AG04450 (cell line): Measurements from ENCODE around the gene HOXA4. TPM values are rescaled to one million over a fixed set of nuclear protein-coding genes. Genes with fewer than 3 reads are reported as not detected.
A peak's percentile ranks its signal among the peaks of the same experiment; 100 is the strongest.

Source experiments
- CTCF ChIA-PET: fragments of 300-600, 350-600 bp; formaldehyde crosslinking; extraction: SDS; loops from one replicate; lab custom pipeline; 2022; ENCODE audit warnings: antibody characterized with exemption, inconsistent platforms; lab: Charles Lee
- POLR2A ChIA-PET: fragments of 350-600 bp; formaldehyde crosslinking; extraction: SDS; loops from one replicate; lab custom pipeline; 2021; ENCODE audit warnings: antibody characterized with exemption, inconsistent platforms; lab: Yijun Ruan, JAX
- DNase-seq: peaks from one replicate; pipeline ENCODE4 v3.0.0-alpha.2; 2011; ENCODE audit warnings: low read depth, low spot score
- H3K27ac ChIP-seq: one replicate; pipeline ENCODE4 v1.5.1; 2012; ENCODE audit warnings: low read depth, low read length, control low read depth
- H3K27me3 ChIP-seq: one replicate; pipeline ENCODE4 v1.6.0; 2012; ENCODE audit warnings: low read length; ENCODE audit not compliant: control insufficient read depth, insufficient read depth
- H3K4me3 ChIP-seq: 2 replicates; pipeline ENCODE4 v1.5.1; 2011; ENCODE audit warnings: mild to moderate bottlenecking, low read depth, low read length, control low read depth
- H3K9me3 ChIP-seq: 2 replicates; pipeline ENCODE4 v1.5.1; 2012; ENCODE audit warnings: low read length; ENCODE audit not compliant: control insufficient read depth, insufficient read depth
- CTCF ChIP-seq: IDR thresholded peaks from 2 replicates; pipeline ENCODE4 v1.5.1; 2011; ENCODE audit warnings: low read depth, low read length, control low read depth, inconsistent platforms
- polyA plus RNA-seq: library from polyadenylated mRNA; depleted of rRNA; stranded (reverse); fragments of >200 nt; gene quantifications from 2 replicates; pipeline ENCODE4 v1.2.3, GENCODE V29; 2011

The HOXA4 gene
- polyA plus RNA-seq, 1 experiment = 5.8 TPM

GRCh38 chr7:27165996-27166530, 35.5 kb upstream of the HOXA4 start:
- Histone ChIP-seq H3K4me3 (peak overlapping the region; percentile 58; the same call in 1 of the 2 replicates), H3K27me3 (peaks cover 72% of the 10 kb centered on the region), H3K27ac (no peak overlapping the region), H3K9me3 (peaks cover 24% of the 10 kb centered on the region; the same call in 1 of the 2 replicates)
- no peak for DNase-seq
- CTCF ChIA-PET = interaction anchor here (0.6 to 2.0 kb wide), 3 partner anchors 14 to 1273 kb away, joined by 3 to 16 read pairs (median 5); no protein-coding TSS in a partner anchor
- POLR2A ChIA-PET = no interaction called here
- TF ChIP-seq CTCF = no peak

GRCh38 chr7:27165089-27165995, 34.8 kb upstream of the HOXA4 start, which contains the start of gene HOXA9:
TSS of gene HOXA9 (minus strand) at chr7:27165537. CDS start at chr7:27165457, 80 bp downstream.
- Histone ChIP-seq H3K27me3 (peaks cover 66% of the 10 kb centered on the region), H3K27ac (no peak within 1 kb of the TSS), H3K9me3 (peaks cover 24% of the 10 kb centered on the region; the same call in 1 of the 2 replicates), H3K4me3 (peak within 1 kb of the TSS; percentile 58)
- ChIA-PET POLR2A (no interaction called here), CTCF (interaction anchor here (0.6 to 2.0 kb wide), 3 partner anchors 14 to 1272 kb away, joined by 3 to 16 read pairs (median 5); no protein-coding TSS in a partner anchor)
- no peak for TF ChIP-seq CTCF
- DNase-seq = no peak

GRCh38 chr7:27164367-27165088, 34.0 kb upstream of the HOXA4 start:
- POLR2A ChIA-PET = no interaction called here
- peaks cover 62% of the 10 kb centered on the region for H3K27me3 ChIP-seq
- TF ChIP-seq CTCF = peak; percentile 18; the same call in 1 of the 2 replicates
- CTCF ChIA-PET = no interaction called here
- peaks cover 28% of the 10 kb centered on the region; the same call in 1 of the 2 replicates for H3K9me3 ChIP-seq
- no peak overlapping the region for H3K27ac ChIP-seq
- peak overlapping the region; percentile 58 for H3K4me3 ChIP-seq
- no peak for DNase-seq

- Histone ChIP-seq H3K9me3 (peaks cover 26% of the 10 kb centered on the region; the same call in 1 of the 2 replicates), H3K27me3 (peaks cover 57% of the 10 kb centered on the region), H3K27ac (no peak overlapping the region), H3K4me3 (peak overlapping the region; percentile 58)
- no peak for DNase-seq
- ChIA-PET CTCF (interaction anchor here (3.7 to 3.8 kb wide), 2 partner anchors 483 to 793 kb away, joined by 30 to 171 read pairs; no protein-coding TSS in a partner anchor), POLR2A (no interaction called here)
- TF ChIP-seq CTCF = no peak
These were observed 33.4 kb upstream of the HOXA4 start for GRCh38 chr7:27164045-27164366.
